Keratinocyte (primary cell): ENCODE measurements around the gene FOLR1. TPM values are rescaled to one million over a fixed set of nuclear protein-coding genes. Genes with fewer than 3 reads are reported as not detected.

ENCODE experiments used
- DNase-seq: peaks from one replicate; pipeline ENCODE4 v3.0.0-alpha.2; 2011; ENCODE audit warnings: low read depth, missing footprints, low spot score
- FAIRE-seq: peaks from 2 replicates; lab custom pipeline; 2011; peaks lifted over from hg19 to GRCh38; lab: Jason Lieb, UNC
- H2AFZ ChIP-seq: 2 replicates; pipeline ENCODE4 v1.6.0; 2012; ENCODE audit warnings: low read length, control low read depth, inconsistent platforms; ENCODE audit not compliant: control insufficient read depth
- H3K27ac ChIP-seq: 2 replicates; pipeline ENCODE4 v1.5.1; 2011; ENCODE audit warnings: low read length; ENCODE audit not compliant: control insufficient read depth, insufficient read depth
- H3K27me3 ChIP-seq: 3 replicates; pipeline ENCODE4 v1.6.0; 2011; ENCODE audit warnings: low read length; ENCODE audit not compliant: control insufficient read depth, insufficient read depth; ENCODE audit errors: extremely low read depth
- H3K36me3 ChIP-seq, 2 experiments: 2 replicates in 1 of 2; 3 replicates in 1 of 2; pipeline ENCODE4 v1.5.1; 2011; ENCODE audit warnings: low read length in 2 of 2, mild to moderate bottlenecking in 1 of 2; ENCODE audit not compliant: control insufficient read depth in 2 of 2, insufficient read depth in 2 of 2; ENCODE audit errors: extremely low read depth in 1 of 2
- H3K4me1 ChIP-seq: 3 replicates; pipeline ENCODE4 v1.5.1; 2011; ENCODE audit warnings: low read length; ENCODE audit not compliant: control insufficient read depth, insufficient read depth; ENCODE audit errors: extremely low read depth
- H3K4me2 ChIP-seq: 3 replicates; pipeline ENCODE4 v1.6.0; 2011; ENCODE audit warnings: low read depth, low read length; ENCODE audit not compliant: control insufficient read depth, insufficient read depth; ENCODE audit errors: extremely low read depth
- H3K4me3 ChIP-seq, 3 experiments: fragments of 200-600 bp in 1 of 3; sonication (generic) in 1 of 3; 2 replicates in 2 of 3; 3 replicates in 1 of 3; pipeline ENCODE4 v1.5.1; 2011 to 2016; ENCODE audit warnings: low read length in 3 of 3, mild to moderate bottlenecking in 3 of 3, control low read depth in 2 of 3, inconsistent platforms in 1 of 3, low read depth in 1 of 3, mixed read lengths in 1 of 3, mixed run types in 1 of 3, moderate library complexity in 1 of 3; ENCODE audit not compliant: control insufficient read depth in 2 of 3, insufficient read depth in 2 of 3; ENCODE audit errors: extremely low read depth in 1 of 3
- H3K79me2 ChIP-seq: 2 replicates; pipeline ENCODE4 v1.6.0; 2012; ENCODE audit warnings: low read length; ENCODE audit not compliant: control insufficient read depth, insufficient read depth
- H3K9ac ChIP-seq: 3 replicates; pipeline ENCODE4 v1.6.0; 2011; ENCODE audit warnings: low read length; ENCODE audit not compliant: control insufficient read depth, insufficient read depth; ENCODE audit errors: extremely low read depth
- H3K9me1 ChIP-seq: 3 replicates; pipeline ENCODE4 v1.6.0; 2011; ENCODE audit warnings: low read length; ENCODE audit not compliant: control insufficient read depth, insufficient read depth; ENCODE audit errors: extremely low read depth
- H3K9me3 ChIP-seq: 2 replicates; pipeline ENCODE4 v1.5.1; 2012; ENCODE audit warnings: low read depth, low read length; ENCODE audit not compliant: control insufficient read depth
- H4K20me1 ChIP-seq: 3 replicates; pipeline ENCODE4 v1.6.0; 2011; ENCODE audit warnings: low read length; ENCODE audit not compliant: control insufficient read depth, insufficient read depth; ENCODE audit errors: extremely low read depth
- EZH2 ChIP-seq: IDR thresholded peaks from one replicate; pipeline ENCODE4 v1.6.1; 2012; ENCODE audit warnings: inconsistent platforms, mild to moderate bottlenecking, low read length, moderate library complexity
- dilution Hi-C: fragments of 300-500 bp; cut with MboI; formaldehyde crosslinking; loops from one replicate; pipeline ENCODE4 v1.7.0; 2020; ENCODE audit warnings: low sequenced_read_pairs; ENCODE audit not compliant: extremely low pct_ligation_motif_present
- polyA plus RNA-seq, 5 experiments: library from polyadenylated mRNA; depleted of rRNA in 3 of 5; stranded (reverse) in 3 of 5; stranded (forward) in 1 of 5; unstranded in 1 of 5; fragments of >200 nt; gene quantifications; 1 replicate in 1 of 5; 2 replicates in 3 of 5; 3 replicates in 1 of 5; pipeline versions ENCODE4 v1.2.1 to v1.2.3, GENCODE V29; 2011 to 2012; ENCODE audit warnings: missing spikeins in 2 of 5, low read depth in 1 of 5, low replicate concordance in 1 of 5
- TF ChIP-seq, protein P1 (sequence below), 3 experiments: IDR thresholded peaks in 1 of 3; conservative IDR thresholded peaks in 1 of 3; optimal IDR thresholded peaks in 1 of 3; 2 replicates in 2 of 3; 3 replicates in 1 of 3; pipeline versions ENCODE3 to v1.5.1; 2011; ENCODE audit warnings: low read length in 3 of 3, mild to moderate bottlenecking in 3 of 3, moderate library complexity in 2 of 3, control low read depth in 1 of 3, inconsistent platforms in 1 of 3; ENCODE audit not compliant: insufficient read depth in 2 of 3; ENCODE audit errors: extremely low read depth in 1 of 3

The FOLR1 gene
- polyA plus RNA-seq, 1 donor (not counting 4 experiments of a cell fraction or from before 2014, with no cell fraction given): 0.13 TPM

DNA sequence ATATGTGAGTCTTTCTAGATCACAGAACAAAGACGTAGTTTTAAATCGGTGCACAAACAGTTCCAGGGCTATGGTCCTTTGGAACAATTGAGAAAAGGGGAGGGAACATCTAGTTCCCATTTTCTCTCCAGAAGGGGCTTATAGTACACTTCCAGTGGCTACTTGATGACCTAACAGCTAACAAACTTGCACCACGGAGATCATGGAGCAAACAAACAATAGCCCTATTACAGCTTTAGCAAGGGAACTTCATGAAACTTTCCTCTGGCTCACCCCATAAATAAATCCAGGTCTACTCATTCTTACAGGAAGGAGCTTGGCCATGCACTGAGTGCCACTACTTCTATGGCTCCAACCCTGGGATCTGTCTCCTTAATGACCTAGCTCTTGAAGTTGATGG is 16.3 kb downstream of the FOLR1 start:
- Histone ChIP-seq H3K27me3 (no peaks in the 10 kb centered on the region), H3K79me2 (no peaks in the 10 kb centered on the region), H3K4me2 (no peak overlapping the region), H3K27ac (no peak overlapping the region), H2AFZ (no peak overlapping the region), H3K9me3 (no peaks in the 10 kb centered on the region), H3K4me1 (no peaks in the 10 kb centered on the region), H3K9me1 (no peaks in the 10 kb centered on the region), H3K36me3 (no peaks in the 10 kb centered on the region), H3K9ac (no peak overlapping the region), H3K4me3 (no peak overlapping the region), H4K20me1 (no peaks in the 10 kb centered on the region)
- DNase-seq: no peak
- dilution Hi-C loops: no loop called here
- no peak for FAIRE-seq
- TF ChIP-seq EZH2: no peak
- TF ChIP-seq, protein P1, sequence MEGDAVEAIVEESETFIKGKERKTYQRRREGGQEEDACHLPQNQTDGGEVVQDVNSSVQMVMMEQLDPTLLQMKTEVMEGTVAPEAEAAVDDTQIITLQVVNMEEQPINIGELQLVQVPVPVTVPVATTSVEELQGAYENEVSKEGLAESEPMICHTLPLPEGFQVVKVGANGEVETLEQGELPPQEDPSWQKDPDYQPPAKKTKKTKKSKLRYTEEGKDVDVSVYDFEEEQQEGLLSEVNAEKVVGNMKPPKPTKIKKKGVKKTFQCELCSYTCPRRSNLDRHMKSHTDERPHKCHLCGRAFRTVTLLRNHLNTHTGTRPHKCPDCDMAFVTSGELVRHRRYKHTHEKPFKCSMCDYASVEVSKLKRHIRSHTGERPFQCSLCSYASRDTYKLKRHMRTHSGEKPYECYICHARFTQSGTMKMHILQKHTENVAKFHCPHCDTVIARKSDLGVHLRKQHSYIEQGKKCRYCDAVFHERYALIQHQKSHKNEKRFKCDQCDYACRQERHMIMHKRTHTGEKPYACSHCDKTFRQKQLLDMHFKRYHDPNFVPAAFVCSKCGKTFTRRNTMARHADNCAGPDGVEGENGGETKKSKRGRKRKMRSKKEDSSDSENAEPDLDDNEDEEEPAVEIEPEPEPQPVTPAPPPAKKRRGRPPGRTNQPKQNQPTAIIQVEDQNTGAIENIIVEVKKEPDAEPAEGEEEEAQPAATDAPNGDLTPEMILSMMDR (optimal IDR thresholded peaks at IDR 0.05 in 1 of 3, IDR thresholded peaks at IDR 0.05 in 1 of 3, conservative IDR thresholded peaks at IDR 0.05 in 1 of 3; ENCODE audit: extremely low read depth in 1 of 3, insufficient read depth in 2 of 3, low read length in 3 of 3): no peak

DNA sequence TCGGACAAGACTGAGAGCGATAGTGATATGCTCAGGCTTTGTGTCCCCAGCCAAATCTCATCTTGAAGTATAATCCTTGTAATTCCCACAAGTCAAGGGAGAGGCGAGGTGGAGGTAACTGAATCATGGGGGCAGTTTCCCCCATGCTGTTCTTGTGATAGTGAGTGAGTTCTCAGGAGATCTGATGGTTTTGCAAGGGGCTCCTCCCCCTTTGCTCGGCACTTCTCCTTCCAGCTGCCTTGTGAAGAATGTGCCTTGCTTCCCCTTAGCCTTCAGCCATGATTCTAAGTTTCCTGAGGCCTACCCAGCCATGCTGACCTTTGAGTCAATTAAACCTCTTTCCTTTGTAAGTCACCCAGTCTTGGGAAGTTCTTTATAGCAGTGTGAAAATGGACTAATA is 17.2 kb downstream of the FOLR1 start:
- no peaks in the 10 kb centered on the region for H3K27me3 ChIP-seq
- no peak overlapping the region for H3K4me2 ChIP-seq
- H3K9me3 ChIP-seq: no peaks in the 10 kb centered on the region
- FAIRE-seq (no peak), DNase-seq (no peak)
- no peaks in the 10 kb centered on the region for H3K79me2 ChIP-seq
- no peaks in the 10 kb centered on the region for H3K4me1 ChIP-seq
- H3K4me3 ChIP-seq: no peak overlapping the region
- no peak overlapping the region for H2AFZ ChIP-seq
- no peak overlapping the region for H3K9ac ChIP-seq
- no peak overlapping the region for H3K27ac ChIP-seq
- H3K9me1 ChIP-seq: no peaks in the 10 kb centered on the region
- dilution Hi-C loops: no loop called here
- no peaks in the 10 kb centered on the region for H3K36me3 ChIP-seq
- TF ChIP-seq EZH2: no peak
- TF ChIP-seq, protein P1 (optimal IDR thresholded peaks at IDR 0.05 in 1 of 3, IDR thresholded peaks at IDR 0.05 in 1 of 3, conservative IDR thresholded peaks at IDR 0.05 in 1 of 3; ENCODE audit: extremely low read depth in 1 of 3, insufficient read depth in 2 of 3, low read length in 3 of 3): no peak
- no peaks in the 10 kb centered on the region for H4K20me1 ChIP-seq
